ENCODE data around the gene MTRF1. TPM values are rescaled to one million over a fixed set of nuclear protein-coding genes. Genes with fewer than 3 reads are reported as not detected.

MTRF1 gene
- total and polyA plus RNA-seq, 2 of the 8 experiments (the other 6 are each of a cell fraction or from before 2014, with no cell fraction given) = 8.0 to 19.2 TPM

DNA sequence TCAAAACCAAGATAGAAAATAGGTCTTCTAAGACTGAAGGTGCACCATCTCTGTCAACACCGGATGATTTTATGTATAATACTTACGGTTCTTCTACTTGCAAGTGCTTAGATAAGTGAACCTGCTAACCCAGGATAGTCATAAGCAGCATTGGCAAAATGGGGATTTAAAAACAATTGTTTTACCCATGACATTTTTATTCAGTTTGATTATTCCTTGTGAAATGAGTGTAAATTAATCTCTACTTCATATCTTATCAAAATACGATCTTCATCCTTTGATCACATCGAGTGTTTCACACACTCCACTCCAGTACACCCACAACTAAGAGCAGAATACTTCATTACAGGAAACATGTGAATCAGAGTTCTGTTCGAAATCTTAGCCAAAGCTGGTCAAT is 23.0 kb upstream of the MTRF1 start (continued):
- no peak for TF ChIP-seq CHD7 (IDR thresholded peaks at IDR 0.05; ENCODE audit: insufficient replicate concordance, low read length)
- TF ChIP-seq BCL11A (IDR thresholded peaks at IDR 0.05; ENCODE audit: low read depth in 2 of 2, low read length in 2 of 2) = no peak

All from H1 (cell line).